ENCODE data around the gene SUPT3H.
"Not testable (repeated sequence)": the region's sequence is repeated elsewhere in the genome, so short reads cannot be mapped to it uniquely, and the experiment has no call there.

The SUPT3H gene

DNA sequence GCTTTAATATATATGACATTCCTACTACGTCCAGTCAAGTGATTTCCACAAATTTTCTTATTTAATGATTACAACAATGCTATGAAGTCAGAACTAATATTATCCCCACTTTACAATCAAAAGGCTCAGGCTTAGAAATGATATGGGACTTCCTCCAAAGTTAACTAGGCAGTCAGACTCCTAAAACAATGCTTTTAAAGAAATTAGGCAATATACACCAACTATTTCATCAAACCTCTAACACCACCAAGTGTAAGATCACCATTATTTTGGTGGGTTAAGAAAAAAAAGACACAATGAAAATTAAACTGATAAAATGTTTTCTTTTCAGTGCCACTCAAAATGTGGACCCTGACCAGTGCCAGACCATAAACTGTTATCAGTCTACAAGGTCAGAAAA is 305.7 kb downstream of the SUPT3H start:
- no peak for FAIRE-seq
- DNase-seq (ENCODE audit: insufficient read length, low spot score) = no peak
- no peak for TF ChIP-seq CTCF (IDR thresholded peaks at IDR 0.05; ENCODE audit: insufficient read depth, missing control alignments)

- no peak for FAIRE-seq
- no peak for DNase-seq (ENCODE audit: insufficient read length, low spot score)
- TF ChIP-seq CTCF (IDR thresholded peaks at IDR 0.05; ENCODE audit: insufficient read depth, missing control alignments) = no peak
These were observed 308.6 kb downstream of the SUPT3H start for GRCh38 chr6:45069091-45069490.

- DNase-seq (ENCODE audit: insufficient read length, low spot score); FAIRE-seq: not testable (repeated sequence)
These were observed 310.3 kb downstream of the SUPT3H start for GRCh38 chr6:45067446-45067845.

- FAIRE-seq; DNase-seq (ENCODE audit: insufficient read length, low spot score): not testable (repeated sequence)
These were observed 315.1 kb downstream of the SUPT3H start for GRCh38 chr6:45062659-45063058.

DNA sequence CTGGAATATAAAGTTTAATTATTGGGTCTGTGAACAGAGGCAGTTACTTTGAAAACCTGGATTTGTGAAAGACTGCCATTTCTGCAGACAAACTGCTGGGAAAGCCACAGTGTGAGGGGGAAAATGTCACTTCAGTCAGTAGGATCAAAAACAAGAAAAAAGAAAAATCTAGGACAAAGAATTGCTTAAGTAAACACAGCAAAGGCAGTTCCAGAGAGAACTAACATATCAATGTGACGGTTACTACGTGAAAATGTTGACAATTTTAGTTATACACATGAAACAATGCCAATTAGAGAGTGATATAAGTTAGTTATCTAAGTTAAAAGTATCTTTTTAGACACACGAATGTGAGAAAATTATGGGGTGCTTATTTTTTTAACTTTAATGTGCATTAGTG is 320.0 kb downstream of the SUPT3H start:
- DNase-seq (ENCODE audit: insufficient read length, low spot score) (no peak), FAIRE-seq (peak; percentile 67)
- TF ChIP-seq CTCF (IDR thresholded peaks at IDR 0.05; ENCODE audit: insufficient read depth, missing control alignments) = no peak

DNA sequence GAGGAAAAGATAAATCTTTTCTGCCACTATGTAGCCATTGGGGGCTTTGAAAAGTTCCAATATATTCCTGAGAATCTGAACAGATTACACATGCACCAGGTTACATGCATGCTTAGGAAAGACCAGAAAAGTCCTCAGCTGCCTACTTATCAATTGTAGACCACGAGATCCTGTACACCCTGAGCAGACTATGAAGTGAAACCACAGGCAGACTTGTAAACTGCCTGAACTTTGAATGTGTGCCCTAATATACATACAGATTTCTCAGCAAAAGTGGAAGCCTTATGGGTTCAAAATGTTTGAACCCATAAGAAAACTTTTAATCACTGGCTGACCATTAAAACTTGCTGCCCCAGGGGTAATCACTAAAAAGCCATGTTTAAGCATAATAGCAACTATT is 323.1 kb downstream of the SUPT3H start:
- no peak for TF ChIP-seq CTCF (IDR thresholded peaks at IDR 0.05; ENCODE audit: insufficient read depth, missing control alignments)
- FAIRE-seq (no peak), DNase-seq (ENCODE audit: insufficient read length, low spot score) (no peak)

- FAIRE-seq = peak; percentile 41
- no peak for TF ChIP-seq CTCF (IDR thresholded peaks at IDR 0.05; ENCODE audit: insufficient read depth, missing control alignments)
- DNase-seq (ENCODE audit: insufficient read length, low spot score) = no peak
These were observed 325.4 kb downstream of the SUPT3H start for GRCh38 chr6:45052325-45052724.

DNA sequence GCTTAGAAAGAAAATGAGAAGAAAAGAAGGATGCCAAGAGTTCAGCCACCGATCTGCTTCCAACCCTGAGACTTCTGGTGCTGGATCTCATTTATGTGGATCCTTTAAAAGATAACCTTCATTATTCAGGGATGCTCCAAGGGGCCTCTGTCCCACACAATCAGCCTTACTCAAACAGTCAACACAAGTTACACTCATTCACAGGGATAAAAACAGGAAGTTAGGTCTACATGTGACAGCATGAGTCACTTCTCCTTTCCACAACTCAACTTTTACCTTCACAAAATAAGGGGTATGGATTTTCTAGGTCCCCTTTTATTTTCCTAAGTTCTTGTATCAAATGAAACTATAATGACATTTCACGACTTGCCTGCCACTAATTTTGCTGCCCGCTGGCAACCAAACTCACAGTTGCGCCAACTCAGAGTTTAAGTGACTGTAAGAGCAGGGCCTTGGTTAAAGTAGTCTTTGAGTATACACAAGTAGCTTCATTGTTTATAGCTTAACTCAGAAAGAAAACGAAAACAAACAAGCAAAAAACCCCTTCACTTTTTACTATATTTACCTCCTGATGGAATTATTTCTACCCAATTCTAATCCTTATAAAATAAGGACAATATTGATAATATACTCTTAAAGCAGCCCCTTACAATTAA is 328.4 kb downstream of the SUPT3H start:
- FAIRE-seq (no peak), DNase-seq (ENCODE audit: insufficient read length, low spot score) (no peak)
- TF ChIP-seq CTCF (IDR thresholded peaks at IDR 0.05; ENCODE audit: insufficient read depth, missing control alignments) = no peak
